DOHH2 (cell line): ENCODE data around the gene UXT.

Source experiments
- H3F3A ChIP-seq: fragments of 200-600 bp; sonication (generic), shearing (Covaris generic); 2 replicates; pipeline ENCODE4 v1.6.0; 2016; ENCODE audit warnings: antibody characterized with exemption, mild to moderate bottlenecking; ENCODE audit not compliant: control insufficient read depth, insufficient read depth
- H3K27ac ChIP-seq: fragments of 200-600 bp; sonication (generic); 2 replicates; pipeline ENCODE4 v1.5.1; 2014; ENCODE audit warnings: low read depth, mild to moderate bottlenecking, low read length, moderate library complexity
- H3K27me3 ChIP-seq: fragments of 200-600 bp; sonication (generic); 2 replicates; pipeline ENCODE4 v1.6.1; 2014; ENCODE audit warnings: mild to moderate bottlenecking, low read length, mixed read lengths; ENCODE audit not compliant: control insufficient read depth
- H3K36me3 ChIP-seq: fragments of 200-600 bp; sonication (generic); 2 replicates; pipeline ENCODE4 v1.6.1; 2014; ENCODE audit warnings: mild to moderate bottlenecking, low read length, moderate library complexity, mixed read lengths; ENCODE audit not compliant: control insufficient read depth
- H3K4me1 ChIP-seq: fragments of 200-600 bp; sonication (generic); 2 replicates; pipeline ENCODE4 v1.6.1; 2014; ENCODE audit warnings: mild to moderate bottlenecking, low read length, mixed read lengths; ENCODE audit not compliant: control insufficient read depth
- H3K4me2 ChIP-seq: fragments of 200-600 bp; sonication (generic); 2 replicates; pipeline ENCODE4 v1.6.0; 2014; ENCODE audit warnings: mild to moderate bottlenecking, low read length, moderate library complexity
- H3K4me3 ChIP-seq: fragments of 200-600 bp; sonication (generic); 2 replicates; pipeline ENCODE4 v1.5.1; 2014; ENCODE audit warnings: mild to moderate bottlenecking, low read length, mixed read lengths
- H3K79me2 ChIP-seq: fragments of 200-600 bp; sonication (generic); 2 replicates; pipeline ENCODE4 v1.6.1; 2014; ENCODE audit warnings: mild to moderate bottlenecking, low read length, mixed read lengths; ENCODE audit not compliant: control insufficient read depth
- H3K9me2 ChIP-seq: fragments of 200-600 bp; sonication (generic); replicated peaks from 2 replicates; pipeline ENCODE4 v1.6.1; 2014; ENCODE audit warnings: mild to moderate bottlenecking, low read length, mixed read lengths; ENCODE audit not compliant: control insufficient read depth
- H3K9me3 ChIP-seq: fragments of 200-600 bp; sonication (generic); 2 replicates; pipeline ENCODE4 v1.6.1; 2014; ENCODE audit warnings: antibody characterized with exemption, low read length, mixed read lengths; ENCODE audit not compliant: control insufficient read depth, insufficient read depth
- H4K20me1 ChIP-seq: fragments of 200-600 bp; sonication (generic); 2 replicates; pipeline ENCODE4 v1.6.0; 2014; ENCODE audit warnings: low read depth, mild to moderate bottlenecking, antibody characterized with exemption, low read length, moderate library complexity; ENCODE audit not compliant: control insufficient read depth, insufficient read depth
- CTCF ChIP-seq: fragments of 200-600 bp; sonication (generic); IDR thresholded peaks from one replicate; pipeline ENCODE4 v1.5.1; 2014; ENCODE audit warnings: antibody characterized with exemption, mild to moderate bottlenecking, low read depth, low read length; ENCODE audit not compliant: poor library complexity, severe bottlenecking
- EZH2phosphoT487 ChIP-seq: fragments of 200-600 bp; sonication (generic); IDR thresholded peaks from 2 replicates; pipeline ENCODE4 v1.6.1; 2017; ENCODE audit warnings: borderline replicate concordance, mild to moderate bottlenecking, antibody characterized with exemption, low read length, moderate library complexity, mixed read lengths

Gene UXT

DNA sequence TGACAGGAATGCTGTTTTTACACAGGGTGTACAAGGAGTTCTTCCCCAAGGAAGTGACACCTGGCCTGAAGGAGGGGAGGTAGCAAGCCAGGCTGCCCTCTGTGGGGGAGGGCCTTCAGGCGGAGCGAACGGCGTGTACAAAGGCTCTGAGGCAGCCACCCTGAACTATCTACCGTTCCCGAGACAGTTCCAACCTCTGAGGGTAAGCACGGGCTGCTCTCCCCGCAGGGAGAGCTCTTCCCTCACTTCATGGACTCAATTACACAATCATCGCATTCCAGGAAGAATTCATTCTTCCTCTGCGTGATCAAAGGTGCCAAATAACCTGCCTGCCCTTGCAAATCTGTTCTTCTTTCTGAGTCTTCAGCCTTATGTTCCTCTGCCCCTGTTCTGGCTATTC, 13.4 kb downstream of the UXT start:
- Histone ChIP-seq H3K27ac (no peak overlapping the region), H3K4me3 (no peak overlapping the region), H3K9me3 (no peaks in the 10 kb centered on the region), H3F3A (no peaks in the 10 kb centered on the region), H3K79me2 (peaks cover 46% of the 10 kb centered on the region), H3K9me2 (no peaks in the 10 kb centered on the region), H3K4me2 (no peak overlapping the region), H3K36me3 (peaks cover 25% of the 10 kb centered on the region), H4K20me1 (no peaks in the 10 kb centered on the region), H3K4me1 (peaks cover 12% of the 10 kb centered on the region), H3K27me3 (no peaks in the 10 kb centered on the region)
- TF ChIP-seq CTCF (no peak), EZH2phosphoT487 (no peak)

DNA sequence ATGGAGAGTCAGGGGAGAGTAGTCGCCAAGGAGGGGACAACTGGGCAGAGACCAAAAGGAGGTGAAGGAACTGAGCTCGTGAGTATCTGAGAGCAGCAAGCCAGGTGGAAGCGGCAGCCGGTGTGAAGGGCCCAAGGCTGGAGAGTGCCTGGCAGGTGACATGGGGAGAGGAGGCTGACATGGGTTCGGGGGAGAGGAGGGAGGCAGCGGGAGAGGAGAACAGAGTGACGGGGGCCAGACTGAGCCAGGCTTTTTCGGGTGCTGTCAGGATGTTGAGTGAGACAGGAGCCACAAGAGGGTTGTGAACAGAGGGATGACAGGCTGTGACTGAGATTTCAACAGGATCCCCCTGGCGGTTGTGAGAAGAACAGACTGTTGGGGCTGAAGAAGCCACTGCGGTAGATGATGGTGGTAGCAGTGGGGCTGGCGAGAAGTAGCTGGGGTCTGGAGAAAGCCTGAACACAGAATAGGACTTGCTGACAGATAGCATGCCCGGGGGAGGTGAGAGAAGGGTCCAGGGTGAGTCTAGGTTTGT, 14.4 kb downstream of the UXT start:
- Histone ChIP-seq H3K27me3 (no peaks in the 10 kb centered on the region), H3K9me3 (no peaks in the 10 kb centered on the region), H3K27ac (no peak overlapping the region), H3K9me2 (no peaks in the 10 kb centered on the region), H3K79me2 (peaks cover 40% of the 10 kb centered on the region), H4K20me1 (no peaks in the 10 kb centered on the region), H3K4me2 (no peak overlapping the region), H3K4me3 (no peak overlapping the region), H3K36me3 (peaks cover 34% of the 10 kb centered on the region), H3K4me1 (peaks cover 12% of the 10 kb centered on the region), H3F3A (no peaks in the 10 kb centered on the region)
- TF ChIP-seq CTCF (no peak), EZH2phosphoT487 (no peak)

GRCh38 chrX:47643926-47644325, 15.1 kb downstream of the UXT start:
- Histone ChIP-seq H3K4me2 (no peak overlapping the region), H3K27ac (no peak overlapping the region), H3K27me3 (no peaks in the 10 kb centered on the region), H3K36me3 (peaks cover 35% of the 10 kb centered on the region), H3K9me2 (no peaks in the 10 kb centered on the region), H3K9me3 (no peaks in the 10 kb centered on the region), H3K4me1 (peaks cover 9% of the 10 kb centered on the region), H3K79me2 (peaks cover 33% of the 10 kb centered on the region), H3F3A (no peaks in the 10 kb centered on the region), H3K4me3 (no peak overlapping the region), H4K20me1 (no peaks in the 10 kb centered on the region)
- TF ChIP-seq CTCF (no peak), EZH2phosphoT487 (no peak)
